Lower lobe of right lung (tissue), 2 donors: Measurements from ENCODE around the gene HDGF. TPM values are rescaled to one million over a fixed set of nuclear protein-coding genes. Genes with fewer than 3 reads are reported as not detected.

Experiments
- ATAC-seq, 2 donors: fragments of 200-7000 bp; cut with Tn5 transposase; one replicate each; pipeline ENCODE4 v1.9.1; 2020 to 2022; ENCODE audit warnings: mild to moderate bottlenecking in 2 of 2, moderate library complexity in 2 of 2
- DNase-seq: peaks from one replicate; pipeline ENCODE4 v3.0.0-alpha.2; 2020
- H3K27ac ChIP-seq: fragments of 200-600 bp; one replicate; pipeline ENCODE4 v1.8.0; 2022
- H3K27me3 ChIP-seq: fragments of 200-600 bp; one replicate; pipeline ENCODE4 v1.8.0; 2022; ENCODE audit warnings: low read depth
- H3K36me3 ChIP-seq: fragments of 200-600 bp; one replicate; pipeline ENCODE4 v1.8.0; 2022; ENCODE audit warnings: mild to moderate bottlenecking
- H3K4me1 ChIP-seq: fragments of 200-600 bp; one replicate; pipeline ENCODE4 v1.8.0; 2022
- H3K4me3 ChIP-seq: fragments of 200-600 bp; one replicate; pipeline ENCODE4 v1.8.0; 2022; ENCODE audit warnings: mild to moderate bottlenecking
- H3K9me3 ChIP-seq: fragments of 200-600 bp; one replicate; pipeline ENCODE4 v1.8.0; 2022
- intact Hi-C: fragments of 100-400 bp; cut with DNase I; formaldehyde crosslinking; loops from one replicate; pipeline ENCODE4 v1.11.0; 2022
- total RNA-seq: library from RNA; stranded (reverse); fragmentation: NEBNext Ultra II Directional; extraction: Animal tissue kit (Norgen Biotek cat#: 25700); gene quantifications from one replicate; pipeline ENCODE4 v1.2.1, GENCODE V29; 2021
- TF ChIP-seq, protein P1 (sequence below): fragments of 200-600 bp; IDR thresholded peaks from one replicate; pipeline ENCODE4 v1.8.0; 2022; ENCODE audit warnings: antibody characterized with exemption, mild to moderate bottlenecking
- donor health status: DM: no; HTN: yes; CAD: no; lungs with severe emphysema.

Gene HDGF
- total RNA-seq, 1 donor from 2014 or later, result 146 TPM

DNA sequence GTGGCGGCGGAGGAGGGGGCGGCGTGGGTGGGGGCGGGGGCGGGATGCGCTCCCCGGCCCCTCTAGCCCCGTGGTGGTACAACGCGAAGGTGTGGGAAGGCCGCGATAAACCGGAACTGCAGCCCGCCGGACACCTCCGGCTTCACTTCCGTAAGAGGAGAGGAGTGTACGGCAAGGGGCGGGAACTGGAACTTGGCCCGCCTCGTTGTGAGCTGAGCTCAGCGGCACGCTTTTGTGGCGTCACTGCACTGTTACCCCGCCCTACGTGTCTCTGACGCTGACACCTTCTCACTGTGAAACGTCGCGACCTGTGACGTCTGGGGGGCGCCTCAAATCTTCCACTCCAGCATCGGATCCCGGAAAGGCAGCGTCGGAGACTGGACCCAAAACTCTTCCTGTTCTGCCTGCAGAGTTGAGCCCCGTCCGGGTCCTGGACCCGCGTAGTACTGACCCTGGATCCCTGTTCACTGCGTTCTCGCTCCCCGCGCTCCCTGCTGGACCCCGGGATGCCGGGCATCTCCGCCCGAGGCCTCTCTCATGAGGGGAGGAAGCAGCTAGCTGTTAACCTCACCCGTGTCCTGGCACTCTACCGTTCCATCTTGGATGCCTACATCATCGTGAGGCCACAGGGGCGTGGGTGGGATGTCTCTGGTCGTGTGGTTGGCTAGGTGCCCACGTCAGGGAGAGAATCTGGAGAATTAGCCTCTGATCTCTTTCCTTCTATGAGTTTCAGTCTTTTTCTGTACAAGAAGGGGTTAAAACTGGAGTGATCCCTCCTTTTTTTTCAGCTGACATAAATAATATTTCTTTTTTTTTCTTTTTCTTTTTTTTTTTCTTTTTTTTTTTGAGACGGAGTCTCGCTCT, 22.6 kb downstream of the HDGF start, which contains the start of gene ISG20L2:
Gene ISG20L2, minus strand, starts transcription at position 168 of the 864 bp plus-strand sequence. CDS start 1,114 bp downstream, outside the sequence.
- Histone ChIP-seq H3K4me3 (peak within 1 kb of the TSS; percentile 90), H3K4me1 (peaks cover 48% of the 10 kb centered on the region), H3K27me3 (no peaks in the 10 kb centered on the region), H3K36me3 (peaks cover 37% of the 10 kb centered on the region), H3K9me3 (no peaks in the 10 kb centered on the region), H3K27ac (peak within 1 kb of the TSS; percentile 99)
- intact Hi-C loops, result no loop called here
- ATAC-seq (peak; percentile 97), DNase-seq (peak; percentile 99)
- TF ChIP-seq, protein P1, sequence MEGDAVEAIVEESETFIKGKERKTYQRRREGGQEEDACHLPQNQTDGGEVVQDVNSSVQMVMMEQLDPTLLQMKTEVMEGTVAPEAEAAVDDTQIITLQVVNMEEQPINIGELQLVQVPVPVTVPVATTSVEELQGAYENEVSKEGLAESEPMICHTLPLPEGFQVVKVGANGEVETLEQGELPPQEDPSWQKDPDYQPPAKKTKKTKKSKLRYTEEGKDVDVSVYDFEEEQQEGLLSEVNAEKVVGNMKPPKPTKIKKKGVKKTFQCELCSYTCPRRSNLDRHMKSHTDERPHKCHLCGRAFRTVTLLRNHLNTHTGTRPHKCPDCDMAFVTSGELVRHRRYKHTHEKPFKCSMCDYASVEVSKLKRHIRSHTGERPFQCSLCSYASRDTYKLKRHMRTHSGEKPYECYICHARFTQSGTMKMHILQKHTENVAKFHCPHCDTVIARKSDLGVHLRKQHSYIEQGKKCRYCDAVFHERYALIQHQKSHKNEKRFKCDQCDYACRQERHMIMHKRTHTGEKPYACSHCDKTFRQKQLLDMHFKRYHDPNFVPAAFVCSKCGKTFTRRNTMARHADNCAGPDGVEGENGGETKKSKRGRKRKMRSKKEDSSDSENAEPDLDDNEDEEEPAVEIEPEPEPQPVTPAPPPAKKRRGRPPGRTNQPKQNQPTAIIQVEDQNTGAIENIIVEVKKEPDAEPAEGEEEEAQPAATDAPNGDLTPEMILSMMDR, result no peak

DNA sequence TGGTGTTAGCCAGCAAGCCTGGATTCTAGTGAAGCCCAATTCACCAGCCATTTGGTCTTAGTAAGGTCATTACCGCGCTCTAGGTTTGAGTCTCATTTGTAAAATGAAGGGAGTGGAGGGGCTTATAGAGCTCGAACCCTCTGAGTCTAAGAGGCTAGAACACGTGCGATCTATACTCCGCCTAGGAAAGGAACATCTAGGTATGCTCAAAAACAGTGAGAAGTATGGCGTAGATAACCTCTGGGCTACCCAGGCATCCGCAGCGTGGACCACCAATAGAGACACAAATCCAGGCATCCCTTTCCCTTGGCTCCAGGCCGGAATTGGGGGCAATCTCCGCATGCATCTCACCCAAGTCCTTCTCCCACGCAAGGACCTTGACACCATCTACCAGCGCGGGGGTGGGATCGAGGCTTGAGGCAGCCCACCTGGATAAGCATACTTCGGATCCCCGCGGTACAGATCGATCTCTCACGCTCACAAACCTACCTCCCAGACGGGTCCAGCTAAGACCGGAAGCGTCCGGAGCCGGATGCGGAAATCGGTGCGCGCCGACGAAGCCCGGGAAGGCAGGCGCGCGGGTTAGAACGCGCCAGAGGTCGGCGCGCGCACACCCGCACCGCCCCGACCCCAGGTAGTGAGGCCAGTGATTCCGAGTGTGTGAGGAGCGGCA, 23.4 kb downstream of the HDGF start, which contains the start of gene METTL25B:
Gene METTL25B, plus strand, starts transcription at position 544 of the 673 bp plus-strand sequence. CDS start 636 bp downstream, outside the sequence.
- TF ChIP-seq, protein P1, result no peak
- peak within 1 kb of the TSS; percentile 99 for H3K27ac ChIP-seq
- DNase-seq (peak; percentile 89), ATAC-seq (peak; percentile 88 to 90)
- H3K27me3 ChIP-seq, result no peaks in the 10 kb centered on the region
- no peaks in the 10 kb centered on the region for H3K9me3 ChIP-seq
- peaks cover 37% of the 10 kb centered on the region for H3K36me3 ChIP-seq
- peaks cover 48% of the 10 kb centered on the region for H3K4me1 ChIP-seq
- H3K4me3 ChIP-seq, result peak within 1 kb of the TSS; percentile 90
- intact Hi-C loops, result no loop called here

- DNase-seq (no peak), ATAC-seq (no peak)
- H3K4me3 ChIP-seq, result peak overlapping the region; percentile 90
- H3K9me3 ChIP-seq, result no peaks in the 10 kb centered on the region
- TF ChIP-seq, protein P1, result no peak
- H3K4me1 ChIP-seq, result peaks cover 48% of the 10 kb centered on the region
- H3K27me3 ChIP-seq, result no peaks in the 10 kb centered on the region
- peaks cover 37% of the 10 kb centered on the region for H3K36me3 ChIP-seq
- intact Hi-C loops, result no loop called here
- H3K27ac ChIP-seq, result peak overlapping the region; percentile 99
These were observed 24.0 kb downstream of the HDGF start for GRCh38 chr1:156727492-156727891.

GRCh38 chr1:156726549-156727226, 24.8 kb downstream of the HDGF start:
- Histone ChIP-seq H3K4me3 (peak overlapping the region; percentile 90), H3K27me3 (no peaks in the 10 kb centered on the region), H3K36me3 (peaks cover 38% of the 10 kb centered on the region), H3K9me3 (no peaks in the 10 kb centered on the region), H3K4me1 (peaks cover 48% of the 10 kb centered on the region), H3K27ac (no peak overlapping the region)
- no peak for DNase-seq
- intact Hi-C loops, result no loop called here
- TF ChIP-seq, protein P1, result peak; percentile 35
- ATAC-seq, result no peak

GRCh38 chr1:156725683-156726280, 25.7 kb downstream of the HDGF start:
- DNase-seq (peak; percentile 92), ATAC-seq (peak; percentile 75 to 83)
- TF ChIP-seq, protein P1, result peak; percentile 97
- Histone ChIP-seq H3K27me3 (no peaks in the 10 kb centered on the region), H3K36me3 (peaks cover 47% of the 10 kb centered on the region), H3K27ac (no peak overlapping the region), H3K4me1 (peaks cover 48% of the 10 kb centered on the region), H3K4me3 (peak overlapping the region; percentile 90), H3K9me3 (no peaks in the 10 kb centered on the region)
- intact Hi-C loops, result no loop called here
